ENCODE measurements around the gene COPG1. TPM values are rescaled to one million over a fixed set of nuclear protein-coding genes. Genes with fewer than 3 reads are reported as not detected.

COPG1 gene
- total and polyA plus RNA-seq, 8 donors, result 81.4 to 137 (median 104) TPM

DNA sequence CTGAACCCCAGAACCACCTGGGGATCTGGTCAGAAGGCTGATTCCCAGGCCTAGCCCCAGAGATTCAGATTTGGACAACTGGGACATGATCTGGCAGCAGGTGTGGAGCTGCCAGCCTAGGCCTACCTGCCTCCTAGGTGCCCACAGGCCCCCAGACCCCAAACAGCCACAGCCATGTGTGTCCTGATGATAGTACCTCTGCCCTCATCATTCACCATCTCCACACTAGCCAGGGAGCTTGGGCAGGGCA, 63.9 kb downstream of the COPG1 start:
- intact Hi-C loops (cut with DNase I), result no loop called here
- Histone ChIP-seq H3K9me3 (no peaks in the 10 kb centered on the region), H3K27ac (no peak overlapping the region), H3K27me3 (no peaks in the 10 kb centered on the region), H3K36me3 (no peaks in the 10 kb centered on the region), H3K4me1 (peaks cover 0 to 7% (median 4%) of the 10 kb centered on the region in 3 donors), H3K4me3 (no peak overlapping the region)
- TF ChIP-seq, protein P1, sequence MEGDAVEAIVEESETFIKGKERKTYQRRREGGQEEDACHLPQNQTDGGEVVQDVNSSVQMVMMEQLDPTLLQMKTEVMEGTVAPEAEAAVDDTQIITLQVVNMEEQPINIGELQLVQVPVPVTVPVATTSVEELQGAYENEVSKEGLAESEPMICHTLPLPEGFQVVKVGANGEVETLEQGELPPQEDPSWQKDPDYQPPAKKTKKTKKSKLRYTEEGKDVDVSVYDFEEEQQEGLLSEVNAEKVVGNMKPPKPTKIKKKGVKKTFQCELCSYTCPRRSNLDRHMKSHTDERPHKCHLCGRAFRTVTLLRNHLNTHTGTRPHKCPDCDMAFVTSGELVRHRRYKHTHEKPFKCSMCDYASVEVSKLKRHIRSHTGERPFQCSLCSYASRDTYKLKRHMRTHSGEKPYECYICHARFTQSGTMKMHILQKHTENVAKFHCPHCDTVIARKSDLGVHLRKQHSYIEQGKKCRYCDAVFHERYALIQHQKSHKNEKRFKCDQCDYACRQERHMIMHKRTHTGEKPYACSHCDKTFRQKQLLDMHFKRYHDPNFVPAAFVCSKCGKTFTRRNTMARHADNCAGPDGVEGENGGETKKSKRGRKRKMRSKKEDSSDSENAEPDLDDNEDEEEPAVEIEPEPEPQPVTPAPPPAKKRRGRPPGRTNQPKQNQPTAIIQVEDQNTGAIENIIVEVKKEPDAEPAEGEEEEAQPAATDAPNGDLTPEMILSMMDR (IDR thresholded peaks at IDR 0.05), result no peak
- no peak for DNase-seq
- no peak for ATAC-seq
- FAIRE-seq, result no peak

DNA sequence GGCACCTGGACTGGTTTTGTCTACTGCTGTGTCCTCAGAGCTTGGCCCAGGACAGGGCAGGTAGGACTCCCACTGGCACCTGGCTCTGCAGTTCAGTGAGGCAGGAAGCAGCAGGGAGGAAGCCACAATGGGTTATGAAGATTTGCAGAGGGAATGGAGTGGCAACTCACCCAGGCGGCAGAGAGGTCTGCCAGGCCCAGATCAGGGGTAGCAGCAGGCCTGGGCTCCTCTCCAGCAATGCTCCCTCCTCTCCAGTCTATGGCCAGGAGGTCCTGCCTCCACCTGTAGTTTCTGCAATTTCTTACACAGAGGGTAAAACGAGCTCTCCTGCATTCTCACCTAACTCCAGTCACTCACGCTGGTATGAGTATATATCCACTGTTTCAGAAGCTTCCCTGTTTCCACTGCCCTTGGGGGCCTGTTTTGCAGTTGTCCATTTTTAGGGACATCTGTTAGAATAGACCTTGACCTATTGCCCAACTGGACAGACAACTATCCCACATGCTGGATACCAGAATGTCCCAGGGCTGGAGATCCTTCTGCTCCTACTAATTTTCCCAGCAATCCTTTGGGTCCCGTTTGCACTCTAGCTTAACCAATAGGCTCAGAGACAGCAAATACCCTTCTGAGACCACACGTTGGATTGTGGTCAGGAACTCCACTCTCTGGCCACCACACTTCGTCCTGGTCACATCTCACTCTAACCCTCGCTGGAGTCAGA, 64.4 kb downstream of the COPG1 start:
- DNase-seq (peak in 3 of 6 donors; percentile 19 to 40 (median 37)), FAIRE-seq (no peak), ATAC-seq (peak in 1 of 4 donors; percentile 4)
- no peaks in the 10 kb centered on the region for H3K36me3 ChIP-seq
- TF ChIP-seq, protein P1 (IDR thresholded peaks at IDR 0.05), result no peak
- peaks cover 0 to 7% (median 4%) of the 10 kb centered on the region in 3 donors for H3K4me1 ChIP-seq
- no peaks in the 10 kb centered on the region for H3K9me3 ChIP-seq
- intact Hi-C loops (cut with DNase I), result no loop called here
- no peaks in the 10 kb centered on the region for H3K27me3 ChIP-seq
- peak overlapping the region; percentile 8 to 93 (median 53) for H3K27ac ChIP-seq
- WGBS, 2 donors, result 53 to 60% methylated on average over 7 of the region's 7 CpGs
- H3K4me3 ChIP-seq, result peak overlapping the region in 3 of 4 donors; percentile 71 to 90 (median 81)

DNA sequence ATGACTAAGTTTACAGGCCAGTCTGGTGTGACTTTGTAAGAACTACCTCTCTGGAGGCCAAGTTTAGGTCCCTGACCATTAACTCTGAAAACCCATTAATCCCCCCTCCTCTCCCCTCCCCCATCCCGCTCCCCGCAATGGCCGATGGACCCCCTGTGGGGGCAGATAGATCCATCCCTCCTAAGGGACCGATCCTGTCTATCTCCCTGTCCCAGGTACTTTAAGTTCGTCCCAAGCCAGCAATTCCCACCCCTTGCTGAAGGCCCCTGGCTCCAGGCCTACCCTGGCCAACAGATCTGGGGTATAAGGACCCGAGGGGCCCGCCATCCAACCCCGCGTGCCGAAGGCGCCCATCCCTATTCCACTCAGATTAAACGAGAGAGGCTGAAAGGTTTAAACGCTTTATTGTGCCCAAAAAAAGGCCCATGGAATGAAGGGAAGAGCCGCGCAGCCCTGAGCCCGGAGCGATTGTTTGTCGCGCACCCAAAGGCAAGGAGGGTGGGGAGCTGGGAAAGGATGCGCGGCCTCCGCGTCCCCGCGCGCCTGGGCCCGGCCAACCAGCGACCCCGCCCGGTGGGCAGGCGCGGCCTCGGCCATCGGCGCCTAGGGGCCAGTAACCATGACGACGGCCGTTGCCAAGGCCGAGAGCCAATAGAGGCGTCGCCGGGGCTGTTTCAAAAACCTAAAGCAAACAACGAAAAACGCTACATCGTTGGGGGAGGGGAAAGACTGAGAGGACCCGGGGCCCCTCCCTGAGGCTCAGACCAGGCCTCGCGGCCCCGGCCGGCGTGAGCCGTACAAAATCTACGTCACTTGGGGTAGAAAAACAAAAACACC, 65.2 kb downstream of the COPG1 start:
- 2 to 3% methylated on average over 53 of the region's 53 CpGs for WGBS, 2 donors
- H3K4me1 ChIP-seq, result peaks cover 0 to 7% (median 4%) of the 10 kb centered on the region in 3 donors
- H3K36me3 ChIP-seq, result no peaks in the 10 kb centered on the region
- peak; percentile 38 to 63 (median 62) for ATAC-seq
- no peaks in the 10 kb centered on the region for H3K27me3 ChIP-seq
- intact Hi-C loops (cut with DNase I), result no loop called here
- no peak for FAIRE-seq
- DNase-seq, result peak; percentile 77 to 89 (median 84)
- TF ChIP-seq, protein P1 (IDR thresholded peaks at IDR 0.05), result no peak
- peak overlapping the region; percentile 20 to 93 (median 85) for H3K27ac ChIP-seq
- peak overlapping the region; percentile 62 to 90 (median 76) for H3K4me3 ChIP-seq
- no peaks in the 10 kb centered on the region for H3K9me3 ChIP-seq

DNA sequence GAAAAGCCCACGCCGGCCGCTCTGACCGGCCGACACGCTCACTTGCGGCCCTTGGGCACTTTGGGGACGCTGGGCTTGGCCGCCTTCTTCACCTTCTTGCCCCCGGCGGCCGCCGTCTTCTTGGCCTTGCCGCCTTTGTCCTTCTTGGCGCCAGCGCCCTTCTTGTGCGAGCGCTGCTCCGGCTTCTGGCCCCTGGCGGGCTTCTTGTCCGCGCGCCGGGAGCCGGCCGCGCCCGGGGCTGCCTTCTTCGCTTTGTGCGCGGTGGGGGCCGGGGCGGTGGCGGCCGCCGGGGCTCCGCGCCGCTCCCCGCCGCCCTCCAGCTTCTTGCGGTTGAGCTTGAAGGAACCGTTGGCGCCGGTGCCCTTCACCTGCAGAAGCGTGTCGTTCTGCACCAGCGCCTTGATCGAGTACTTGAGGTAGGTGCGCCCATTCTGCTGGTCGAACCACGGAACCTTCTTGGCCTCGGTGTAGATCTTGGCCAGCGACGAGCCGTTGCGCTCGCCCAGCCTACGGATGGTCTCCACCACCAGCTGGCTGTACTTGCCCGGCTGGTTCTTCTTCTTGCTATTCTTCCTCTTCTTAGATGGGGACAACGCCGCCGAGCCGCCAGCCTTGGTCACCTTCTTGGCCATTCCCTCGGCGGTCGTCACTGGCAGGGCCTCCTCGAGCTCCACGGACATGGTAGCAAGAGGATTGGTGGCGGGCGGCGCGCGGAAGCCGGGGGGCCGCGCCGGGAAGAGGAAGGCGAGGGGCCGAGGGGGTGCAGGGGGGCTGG, 66.0 kb downstream of the COPG1 start:
- H3K9me3 ChIP-seq, result no peaks in the 10 kb centered on the region
- intact Hi-C loops (cut with DNase I), result no loop called here
- peak overlapping the region in 3 of 4 donors; percentile 84 to 93 (median 86) for H3K27ac ChIP-seq
- peak; percentile 31 to 87 (median 56) for DNase-seq
- H3K4me1 ChIP-seq, result peaks cover 0 to 7% (median 4%) of the 10 kb centered on the region in 3 donors
- no peaks in the 10 kb centered on the region for H3K36me3 ChIP-seq
- no peak for FAIRE-seq
- H3K27me3 ChIP-seq, result no peaks in the 10 kb centered on the region
- ATAC-seq, result peak; percentile 10 to 21 (median 16)
- peak overlapping the region; percentile 62 to 90 (median 76) for H3K4me3 ChIP-seq
- WGBS, 2 donors, result 0% methylated on average over 71 to 80 of the region's 80 CpGs
- TF ChIP-seq, protein P1 (IDR thresholded peaks at IDR 0.05), result no peak
